T-cell (primary cell): ENCODE data around the gene C2CD5. TPM values are rescaled to one million over a fixed set of nuclear protein-coding genes. Genes with fewer than 3 reads are reported as not detected.

Source experiments
- ATAC-seq, 4 experiments: fragments of 200-7000 bp in 3 of 4; fragments of 150-1000 bp in 1 of 4; cut with Tn5 transposase; replicated peaks in 1 of 4; 1 replicate in 3 of 4; 2 replicates in 1 of 4; pipeline ENCODE4 v1.10.0; 2021; ENCODE audit warnings: moderate library complexity in 3 of 4, mild to moderate bottlenecking in 2 of 4, moderate number of reproducible peaks in 1 of 4
- CTCF ChIA-PET, 2 donors: fragments of 300-600 bp; sonication (Branson Sonifier 250); formaldehyde crosslinking; loops; one replicate each; lab custom pipeline; 2022; ENCODE audit warnings: antibody characterized with exemption in 2 of 2; lab: Charles Lee
- POLR2A ChIA-PET, 2 donors: fragments of 300-600 bp; sonication (Branson Sonifier 250); formaldehyde crosslinking; loops; one replicate each; lab custom pipeline; 2022; ENCODE audit warnings: antibody characterized with exemption in 2 of 2; lab: Charles Lee
- DNase-seq, 35 experiments: peaks; one replicate each; pipeline versions ENCODE4 v3.0.0 to v3.0.0-alpha.2; 2013 to 2023
- H3K27ac ChIP-seq: one replicate; pipeline ENCODE4 v1.5.1; 2013; ENCODE audit warnings: low read length
- H3K27me3 ChIP-seq, 2 experiments: replicated peaks in 1 of 2; 1 replicate in 1 of 2; 2 replicates in 1 of 2; pipeline versions ENCODE4 v1.6.1 to v1.7.0; 2013; ENCODE audit warnings: low read length in 1 of 2, mixed read lengths in 1 of 2; ENCODE audit not compliant: control insufficient read depth in 2 of 2, insufficient read depth in 2 of 2; ENCODE audit errors: extremely low read depth in 1 of 2
- H3K36me3 ChIP-seq, 2 donors: 1 replicate in 1 of 2; 2 replicates in 1 of 2; pipeline versions ENCODE4 v1.6.1 to v1.7.0; 2013; ENCODE audit warnings: low read length in 1 of 2; ENCODE audit not compliant: control insufficient read depth in 2 of 2, insufficient read depth in 1 of 2; ENCODE audit errors: extremely low read depth in 1 of 2
- H3K4me1 ChIP-seq, 2 experiments: 1 replicate in 1 of 2; 2 replicates in 1 of 2; pipeline versions ENCODE4 v1.6.1 to v1.7.0; 2013; ENCODE audit warnings: low read length in 2 of 2, mixed read lengths in 1 of 2; ENCODE audit not compliant: insufficient read depth in 2 of 2, control insufficient read depth in 1 of 2; ENCODE audit errors: extremely low read depth in 1 of 2
- H3K4me3 ChIP-seq, 2 donors: 1 replicate in 1 of 2; 2 replicates in 1 of 2; pipeline versions ENCODE4 v1.5.1 to v1.7.0; 2013; ENCODE audit warnings: mild to moderate bottlenecking in 2 of 2, low read length in 1 of 2, moderate library complexity in 1 of 2; ENCODE audit not compliant: control insufficient read depth in 1 of 2; ENCODE audit errors: extremely low read depth in 1 of 2
- H3K9me3 ChIP-seq: 2 replicates; pipeline ENCODE4 v1.7.0; 2013
- H3K27ac Mint-ChIP-seq, 2 donors: one replicate each; pipeline ENCODE4 v1.8.0; 2020 to 2021; ENCODE audit warnings: mild to moderate bottlenecking in 2 of 2, mixed read lengths in 2 of 2
- H3K27me3 Mint-ChIP-seq, 2 donors: one replicate each; pipeline ENCODE4 v1.8.0; 2021 to 2022; ENCODE audit warnings: mixed read lengths in 2 of 2
- H3K36me3 Mint-ChIP-seq: one replicate; pipeline ENCODE4 v1.8.0; 2021; ENCODE audit warnings: mixed read lengths
- H3K4me1 Mint-ChIP-seq, 3 donors: one replicate each; pipeline ENCODE4 v1.8.0; 2020 to 2022; ENCODE audit warnings: mixed read lengths in 3 of 3, mild to moderate bottlenecking in 1 of 3
- H3K4me3 Mint-ChIP-seq, 3 donors: one replicate each; pipeline ENCODE4 v1.8.0; 2020 to 2022; ENCODE audit warnings: mild to moderate bottlenecking in 3 of 3, mixed read lengths in 3 of 3, moderate library complexity in 3 of 3
- H3K9me3 Mint-ChIP-seq, 3 donors: one replicate each; pipeline ENCODE4 v1.8.0; 2020 to 2022; ENCODE audit warnings: mixed read lengths in 3 of 3
- WGBS: methylation state at CpG from one replicate; pipeline ENCODE4 v1.1.5; 2013; ENCODE audit warnings: missing lambda C conversion rate; ENCODE audit not compliant: insufficient coverage; 5-methylcytosine and 5-hydroxymethylcytosine counted together
- total RNA-seq, 35 experiments: library from RNA in 6 of 35; stranded (reverse) in 6 of 35; fragments of 120-200 nt in 1 of 35; gene quantifications; one replicate each; pipeline versions ENCODE4 v1.2.1 to v1.2.4 and lab custom pipeline; 2013 to 2026

Gene C2CD5
- total RNA-seq, 5 donors from 2014 or later (not counting 1 experiment from before 2014, with no cell fraction given), result 34.6 to 44.9 (median 42.6) TPM

- Histone ChIP-seq H3K4me1 (no peaks in the 10 kb centered on the region), H3K4me3 (no peak overlapping the region), H3K36me3 (no peaks in the 10 kb centered on the region), H3K27ac (no peak overlapping the region), H3K27me3 (no peaks in the 10 kb centered on the region), H3K9me3 (no peaks in the 10 kb centered on the region)
- CTCF ChIA-PET, result interaction anchor here in 1 of 2 donors (0.6 kb wide), 1 partner anchor 12 kb away, joined by 3 read pairs; no protein-coding TSS in a partner anchor
- Mint-ChIP-seq H3K9me3 (no peaks in the 10 kb centered on the region), H3K4me3 (peak overlapping the region; percentile 22 to 35 (median 31)), H3K27ac (no peak overlapping the region), H3K36me3 (no peaks in the 10 kb centered on the region), H3K4me1 (peaks cover 6 to 9% (median 8%) of the 10 kb centered on the region in 3 donors), H3K27me3 (no peaks in the 10 kb centered on the region)
- no CpG with 5 or more reads among the region's 1 CpG for WGBS
- ATAC-seq (no peak), DNase-seq (no peak)
- POLR2A ChIA-PET, result no interaction called here
Observed at GRCh38 chr12:22431693-22432251, 112.6 kb downstream of the C2CD5 start.

- Mint-ChIP-seq H3K27ac (peak overlapping the region in 1 of 2 donors; percentile 41), H3K4me1 (peaks cover 0 to 14% (median 2%) of the 10 kb centered on the region in 3 donors), H3K36me3 (no peaks in the 10 kb centered on the region), H3K9me3 (no peaks in the 10 kb centered on the region), H3K27me3 (no peaks in the 10 kb centered on the region), H3K4me3 (no peak overlapping the region)
- Histone ChIP-seq H3K27me3 (no peaks in the 10 kb centered on the region), H3K4me3 (no peak overlapping the region), H3K27ac (no peak overlapping the region), H3K9me3 (no peaks in the 10 kb centered on the region), H3K4me1 (peaks cover 0 to 3% of the 10 kb centered on the region in 2 experiments), H3K36me3 (no peaks in the 10 kb centered on the region)
- ATAC-seq, result no peak
- ChIA-PET CTCF (no interaction called here), POLR2A (no interaction called here)
- no peak for DNase-seq
Observed at GRCh38 chr12:22416801-22417200, 127.5 kb downstream of the C2CD5 start.

GRCh38 chr12:22415342-22416309, 128.7 kb downstream of the C2CD5 start:
- peak overlapping the region; percentile 2 to 51 for H3K27ac Mint-ChIP-seq
- no peak for ATAC-seq
- no CpG with 5 or more reads among the region's 4 CpGs for WGBS
- H3K27ac ChIP-seq, result no peak overlapping the region
- H3K4me3 Mint-ChIP-seq, result no peak overlapping the region
- peaks cover 0 to 3% of the 10 kb centered on the region in 2 experiments for H3K4me1 ChIP-seq
- no peaks in the 10 kb centered on the region for H3K9me3 Mint-ChIP-seq
- ChIA-PET POLR2A (no interaction called here), CTCF (no interaction called here)
- H3K27me3 Mint-ChIP-seq, result no peaks in the 10 kb centered on the region
- peaks cover 0 to 17% (median 7%) of the 10 kb centered on the region in 3 donors for H3K4me1 Mint-ChIP-seq
- no peaks in the 10 kb centered on the region for H3K27me3 ChIP-seq
- H3K4me3 ChIP-seq, result no peak overlapping the region
- H3K36me3 Mint-ChIP-seq, result no peaks in the 10 kb centered on the region
- DNase-seq, result no peak
- H3K36me3 ChIP-seq, result no peaks in the 10 kb centered on the region
- H3K9me3 ChIP-seq, result no peaks in the 10 kb centered on the region

- WGBS, result no CpG with 5 or more reads among the region's 2 CpGs
- Mint-ChIP-seq H3K27me3 (no peaks in the 10 kb centered on the region), H3K4me1 (peaks cover 2 to 23% (median 12%) of the 10 kb centered on the region in 3 donors), H3K36me3 (no peaks in the 10 kb centered on the region), H3K4me3 (no peak overlapping the region), H3K27ac (peak overlapping the region in 1 of 2 donors; percentile 56), H3K9me3 (no peaks in the 10 kb centered on the region)
- POLR2A ChIA-PET, result no interaction called here
- H3K4me1 ChIP-seq, result peaks cover 0 to 3% of the 10 kb centered on the region in 2 experiments
- H3K4me3 ChIP-seq, result no peak overlapping the region
- CTCF ChIA-PET, result no interaction called here
- H3K36me3 ChIP-seq, result no peaks in the 10 kb centered on the region
- H3K9me3 ChIP-seq, result no peaks in the 10 kb centered on the region
- H3K27ac ChIP-seq, result no peak overlapping the region
- no peaks in the 10 kb centered on the region for H3K27me3 ChIP-seq
- no peak for DNase-seq
- ATAC-seq, result no peak
Observed at GRCh38 chr12:22414742-22415141, 129.6 kb downstream of the C2CD5 start.

GRCh38 chr12:22413592-22413991, 130.8 kb downstream of the C2CD5 start:
- no peaks in the 10 kb centered on the region for H3K9me3 Mint-ChIP-seq
- Histone ChIP-seq H3K4me1 (peaks cover 0 to 10% of the 10 kb centered on the region in 2 experiments), H3K36me3 (no peaks in the 10 kb centered on the region), H3K27ac (peak overlapping the region; percentile 9), H3K9me3 (no peaks in the 10 kb centered on the region), H3K27me3 (no peaks in the 10 kb centered on the region), H3K4me3 (no peak overlapping the region)
- DNase-seq (no peak), ATAC-seq (no peak)
- no peak overlapping the region for H3K4me3 Mint-ChIP-seq
- POLR2A ChIA-PET, result interaction anchor here in 1 of 2 donors (0.7 kb wide), 1 partner anchor 852 kb away, joined by 19 read pairs; no protein-coding TSS in a partner anchor
- WGBS, result 100% methylated on average over 1 of the region's 3 CpGs
- H3K4me1 Mint-ChIP-seq, result peaks cover 14 to 34% (median 22%) of the 10 kb centered on the region in 3 donors
- CTCF ChIA-PET, result interaction anchor here in 1 of 2 donors (1.0 kb wide), 1 partner anchor 42 kb away, joined by 3 read pairs; no protein-coding TSS in a partner anchor
- no peaks in the 10 kb centered on the region for H3K27me3 Mint-ChIP-seq
- H3K36me3 Mint-ChIP-seq, result no peaks in the 10 kb centered on the region
- H3K27ac Mint-ChIP-seq, result peak overlapping the region; percentile 16 to 47

GRCh38 chr12:22412581-22412980, 131.8 kb downstream of the C2CD5 start:
- H3K27me3 Mint-ChIP-seq, result no peaks in the 10 kb centered on the region
- no peaks in the 10 kb centered on the region for H3K9me3 Mint-ChIP-seq
- peak overlapping the region in 1 of 2 donors; percentile 65 for H3K27ac Mint-ChIP-seq
- WGBS, result no CpG with 5 or more reads among the region's 3 CpGs
- H3K4me3 ChIP-seq, result no peak overlapping the region
- H3K4me1 ChIP-seq, result peaks cover 0 to 17% of the 10 kb centered on the region in 2 experiments
- no peaks in the 10 kb centered on the region for H3K9me3 ChIP-seq
- H3K36me3 ChIP-seq, result no peaks in the 10 kb centered on the region
- H3K4me3 Mint-ChIP-seq, result no peak overlapping the region
- H3K36me3 Mint-ChIP-seq, result no peaks in the 10 kb centered on the region
- DNase-seq, result no peak
- peaks cover 16 to 43% (median 28%) of the 10 kb centered on the region in 3 donors for H3K4me1 Mint-ChIP-seq
- H3K27me3 ChIP-seq, result no peaks in the 10 kb centered on the region
- no peak overlapping the region for H3K27ac ChIP-seq
- no peak for ATAC-seq
- ChIA-PET CTCF (interaction anchor here in 1 of 2 donors (0.7 kb wide), 1 partner anchor 37 kb away, joined by 7 read pairs; no protein-coding TSS in a partner anchor), POLR2A (no interaction called here)
